Ovary (tissue), 3 donors: Measurements from ENCODE around the gene RBM44.

Source experiments
- CTCF ChIP-seq, 3 donors: fragments of 450-650 bp in 2 of 3; fragments of 200-600 bp in 1 of 3; IDR thresholded peaks; one replicate each; pipeline versions ENCODE4 v1.5.1 to v1.8.0; 2016 to 2022; ENCODE audit warnings: antibody characterized with exemption in 3 of 3, mild to moderate bottlenecking in 1 of 3
- EP300 ChIP-seq: sonication (generic); formaldehyde crosslinking; IDR thresholded peaks from one replicate; pipeline ENCODE4 v1.6.1; 2017; ENCODE audit warnings: antibody characterized with exemption
- POLR2A ChIP-seq: fragments of 450-650 bp; IDR thresholded peaks from one replicate; pipeline ENCODE4 v1.6.1; 2017; ENCODE audit warnings: antibody characterized with exemption, mild to moderate bottlenecking, moderate library complexity
- donor health status: DM: no; HTN: no; CAD: no.

GRCh38 chr2:237858294-237859081 is 59.9 kb downstream of the RBM44 start:
- TF ChIP-seq EP300 (no peak), POLR2A (no peak), CTCF (IDR thresholded peaks at IDR 0.05) (peak; percentile 60 to 81 (median 80))
